ENCODE data around the gene VEGFD. TPM values are rescaled to one million over a fixed set of nuclear protein-coding genes. Genes with fewer than 3 reads are reported as not detected.

VEGFD gene
- total and polyA plus RNA-seq, 4 donors, result 6.1 to 31.5 (median 12.8) TPM

DNA sequence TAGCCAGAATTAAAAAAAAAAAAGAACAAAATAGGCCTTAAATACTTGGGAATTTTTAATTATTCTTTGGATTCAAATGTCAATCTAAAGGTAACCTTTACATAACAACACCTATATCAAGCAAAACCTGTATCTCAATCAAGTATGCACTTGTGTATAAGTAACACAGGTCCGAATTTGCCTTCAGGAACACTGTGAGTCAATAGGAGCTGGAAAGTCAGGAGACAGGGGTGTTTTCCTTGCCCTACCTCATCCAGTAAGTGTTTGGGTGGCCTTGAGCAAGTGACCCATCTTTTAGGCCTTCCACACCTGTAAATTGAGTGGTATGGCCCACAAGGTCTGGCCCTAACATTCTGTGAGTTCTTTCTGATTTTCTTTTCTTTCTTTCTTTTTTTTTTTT, 40.8 kb upstream of the VEGFD start:
- no peak overlapping the region for H3K4me3 ChIP-seq
- TF ChIP-seq, protein P1, sequence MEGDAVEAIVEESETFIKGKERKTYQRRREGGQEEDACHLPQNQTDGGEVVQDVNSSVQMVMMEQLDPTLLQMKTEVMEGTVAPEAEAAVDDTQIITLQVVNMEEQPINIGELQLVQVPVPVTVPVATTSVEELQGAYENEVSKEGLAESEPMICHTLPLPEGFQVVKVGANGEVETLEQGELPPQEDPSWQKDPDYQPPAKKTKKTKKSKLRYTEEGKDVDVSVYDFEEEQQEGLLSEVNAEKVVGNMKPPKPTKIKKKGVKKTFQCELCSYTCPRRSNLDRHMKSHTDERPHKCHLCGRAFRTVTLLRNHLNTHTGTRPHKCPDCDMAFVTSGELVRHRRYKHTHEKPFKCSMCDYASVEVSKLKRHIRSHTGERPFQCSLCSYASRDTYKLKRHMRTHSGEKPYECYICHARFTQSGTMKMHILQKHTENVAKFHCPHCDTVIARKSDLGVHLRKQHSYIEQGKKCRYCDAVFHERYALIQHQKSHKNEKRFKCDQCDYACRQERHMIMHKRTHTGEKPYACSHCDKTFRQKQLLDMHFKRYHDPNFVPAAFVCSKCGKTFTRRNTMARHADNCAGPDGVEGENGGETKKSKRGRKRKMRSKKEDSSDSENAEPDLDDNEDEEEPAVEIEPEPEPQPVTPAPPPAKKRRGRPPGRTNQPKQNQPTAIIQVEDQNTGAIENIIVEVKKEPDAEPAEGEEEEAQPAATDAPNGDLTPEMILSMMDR (IDR thresholded peaks at IDR 0.05; ENCODE audit: control extremely low read depth, extremely low read depth), result no peak
- H3K4me1 ChIP-seq (ENCODE audit: control insufficient read depth in 5 of 5, insufficient read depth in 5 of 5, low read length in 5 of 5), result no peaks in the 10 kb centered on the region
- peaks cover 0 to 5% (median 0%) of the 10 kb centered on the region in 4 donors for H3K9me3 ChIP-seq (ENCODE audit: control insufficient read depth in 4 of 4, insufficient read depth in 3 of 4, low read length in 3 of 4)
- no peaks in the 10 kb centered on the region for H3K36me3 ChIP-seq (ENCODE audit: control insufficient read depth in 4 of 4, insufficient read depth in 4 of 4, low read length in 4 of 4)
- peaks cover 0 to 42% (median 12%) of the 10 kb centered on the region in 3 donors for H3K27me3 ChIP-seq (ENCODE audit: control insufficient read depth in 3 of 3, insufficient read depth in 3 of 3, low read length in 2 of 3)
- 58 to 94% methylated on average over 1 of the region's 1 CpG for WGBS, 2 donors
- ATAC-seq (ENCODE audit: insufficient read depth, low FRiP score), result no peak
- no peak overlapping the region for H3K27ac ChIP-seq (ENCODE audit: low read depth in 1 of 2, low read length in 1 of 2)
- no peak overlapping the region for H3K9ac ChIP-seq (ENCODE audit: insufficient read depth in 1 of 2, low read length in 2 of 2)
- no peak for DNase-seq

DNA sequence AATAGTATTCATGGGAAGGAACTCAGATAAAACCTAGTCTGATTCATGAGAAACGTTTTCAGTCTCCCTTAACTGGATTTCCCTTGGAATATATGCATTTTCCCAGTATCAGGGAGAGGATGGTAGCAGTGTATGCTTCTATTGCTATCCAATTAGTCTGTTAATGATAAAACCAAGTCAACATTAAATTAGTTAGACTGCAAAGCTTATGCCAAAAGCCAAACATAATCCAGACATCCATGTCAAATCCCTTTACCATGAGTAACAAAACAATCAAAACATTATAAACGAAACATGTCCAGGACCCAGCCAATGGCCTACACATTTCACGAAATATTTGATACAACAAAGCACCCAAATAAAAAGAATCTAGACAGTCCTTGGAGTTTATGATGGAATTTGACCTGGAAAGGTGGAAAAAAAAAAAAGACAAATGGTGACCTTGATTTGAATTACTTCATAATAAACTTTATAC, 34.5 kb upstream of the VEGFD start:
- no peaks in the 10 kb centered on the region for H3K36me3 ChIP-seq (ENCODE audit: control insufficient read depth in 4 of 4, insufficient read depth in 4 of 4, low read length in 4 of 4)
- H3K27ac ChIP-seq (ENCODE audit: low read depth in 1 of 2, low read length in 1 of 2), result no peak overlapping the region
- no peak overlapping the region for H3K4me3 ChIP-seq
- ATAC-seq (ENCODE audit: insufficient read depth, low FRiP score) (no peak), DNase-seq (no peak)
- WGBS, 2 donors, result 64 to 96% methylated on average over 3 of the region's 3 CpGs
- peaks cover 0 to 39% (median 5%) of the 10 kb centered on the region in 3 donors for H3K27me3 ChIP-seq (ENCODE audit: control insufficient read depth in 3 of 3, insufficient read depth in 3 of 3, low read length in 2 of 3)
- no peaks in the 10 kb centered on the region for H3K4me1 ChIP-seq (ENCODE audit: control insufficient read depth in 5 of 5, insufficient read depth in 5 of 5, low read length in 5 of 5)
- peaks cover 0 to 6% (median 3%) of the 10 kb centered on the region in 4 donors for H3K9me3 ChIP-seq (ENCODE audit: control insufficient read depth in 4 of 4, insufficient read depth in 3 of 4, low read length in 3 of 4)
- TF ChIP-seq, protein P1 (IDR thresholded peaks at IDR 0.05; ENCODE audit: control extremely low read depth, extremely low read depth), result no peak
- H3K9ac ChIP-seq (ENCODE audit: insufficient read depth in 1 of 2, low read length in 2 of 2), result no peak overlapping the region

DNA sequence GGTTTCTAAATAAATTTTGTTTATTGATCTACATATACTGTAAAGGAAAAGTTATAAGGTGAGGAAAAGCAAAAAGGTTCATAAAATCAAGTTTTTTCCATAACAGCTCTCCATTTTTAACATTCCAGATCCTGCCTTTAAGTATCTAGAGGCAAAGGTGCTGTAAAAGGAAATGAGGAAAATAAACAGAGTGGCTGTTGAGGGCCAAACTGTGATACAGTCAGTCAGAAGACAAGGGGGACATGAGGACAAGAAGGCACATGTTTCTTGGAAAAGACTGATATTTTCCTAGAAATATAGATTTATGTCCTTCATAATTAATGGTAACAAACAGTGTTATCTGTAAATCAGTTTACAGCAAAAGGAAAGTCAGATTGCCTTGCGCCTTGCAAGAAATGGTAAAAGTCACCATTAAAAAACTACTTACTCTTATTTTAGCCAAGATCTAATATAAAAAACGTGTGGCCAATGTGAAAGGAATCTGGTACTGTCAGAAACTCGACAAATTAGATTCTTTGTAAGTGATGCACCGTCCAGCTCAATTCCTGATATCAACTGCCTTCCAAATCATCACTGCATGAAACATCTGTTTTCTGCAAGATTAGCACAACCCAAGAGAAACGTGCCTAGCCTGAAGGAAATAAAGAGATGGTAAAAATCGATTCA, 34.0 kb upstream of the VEGFD start:
- 66 to 81% methylated on average over 6 of the region's 6 CpGs for WGBS, 2 donors
- no peak for DNase-seq
- no peak overlapping the region for H3K9ac ChIP-seq (ENCODE audit: insufficient read depth in 1 of 2, low read length in 2 of 2)
- no peak overlapping the region for H3K4me3 ChIP-seq
- no peak for ATAC-seq (ENCODE audit: insufficient read depth, low FRiP score)
- H3K27me3 ChIP-seq (ENCODE audit: control insufficient read depth in 3 of 3, insufficient read depth in 3 of 3, low read length in 2 of 3), result peaks cover 0 to 43% (median 7%) of the 10 kb centered on the region in 3 donors
- H3K4me1 ChIP-seq (ENCODE audit: control insufficient read depth in 5 of 5, insufficient read depth in 5 of 5, low read length in 5 of 5), result no peaks in the 10 kb centered on the region
- H3K9me3 ChIP-seq (ENCODE audit: control insufficient read depth in 4 of 4, insufficient read depth in 3 of 4, low read length in 3 of 4), result peaks cover 0 to 5% (median 3%) of the 10 kb centered on the region in 4 donors
- H3K36me3 ChIP-seq (ENCODE audit: control insufficient read depth in 4 of 4, insufficient read depth in 4 of 4, low read length in 4 of 4), result no peaks in the 10 kb centered on the region
- H3K27ac ChIP-seq (ENCODE audit: low read depth in 1 of 2, low read length in 1 of 2), result no peak overlapping the region
- TF ChIP-seq, protein P1 (IDR thresholded peaks at IDR 0.05; ENCODE audit: control extremely low read depth, extremely low read depth), result no peak

Measured in lung (tissue), 12 donors.